ENCODE results near the gene ZKSCAN3.
"Not testable (repeated sequence)": the region's sequence is repeated elsewhere in the genome, so short reads cannot be mapped to it uniquely, and the experiment has no call there.

Gene ZKSCAN3

GRCh38 chr6:28377879-28378278 is 28.1 kb downstream of the ZKSCAN3 start:
- no peak for TF ChIP-seq ZNF274 (IDR thresholded peaks at IDR 0.05; ENCODE audit: low read depth, low read length)
- no peak overlapping the region for H3K4me3 ChIP-seq (ENCODE audit: low read length)

- no peak for TF ChIP-seq ZNF274 (IDR thresholded peaks at IDR 0.05; ENCODE audit: low read depth, low read length)
- H3K4me3 ChIP-seq (ENCODE audit: low read length), result no peak overlapping the region
Observed at GRCh38 chr6:28378644-28379043, 28.9 kb downstream of the ZKSCAN3 start.

- no peak overlapping the region for H3K4me3 ChIP-seq (ENCODE audit: low read length)
- no peak for TF ChIP-seq ZNF274 (IDR thresholded peaks at IDR 0.05; ENCODE audit: low read depth, low read length)
Observed at GRCh38 chr6:28380381-28380780, 30.6 kb downstream of the ZKSCAN3 start.

GRCh38 chr6:28383235-28384142 is 33.7 kb downstream of the ZKSCAN3 start:
- peak overlapping the region; percentile 60; the same call in 1 of the 2 replicates for H3K4me3 ChIP-seq (ENCODE audit: low read length)
- no peak for TF ChIP-seq ZNF274 (IDR thresholded peaks at IDR 0.05; ENCODE audit: low read depth, low read length)

- H3K4me3 ChIP-seq (ENCODE audit: low read length), result no peak overlapping the region
- no peak for TF ChIP-seq ZNF274 (IDR thresholded peaks at IDR 0.05; ENCODE audit: low read depth, low read length)
Observed at GRCh38 chr6:28384143-28384533, 34.4 kb downstream of the ZKSCAN3 start.

- H3K4me3 ChIP-seq (ENCODE audit: low read length), result no peak overlapping the region
- no peak for TF ChIP-seq ZNF274 (IDR thresholded peaks at IDR 0.05; ENCODE audit: low read depth, low read length)
Observed at GRCh38 chr6:28390688-28391087, 40.9 kb downstream of the ZKSCAN3 start.

GRCh38 chr6:28393912-28394662 is 44.3 kb downstream of the ZKSCAN3 start:
- no peak overlapping the region for H3K4me3 ChIP-seq (ENCODE audit: low read length)
- no peak for TF ChIP-seq ZNF274 (IDR thresholded peaks at IDR 0.05; ENCODE audit: low read depth, low read length)

- no peak overlapping the region for H3K4me3 ChIP-seq (ENCODE audit: low read length)
- no peak for TF ChIP-seq ZNF274 (IDR thresholded peaks at IDR 0.05; ENCODE audit: low read depth, low read length)
Observed at GRCh38 chr6:28395918-28396317, 46.2 kb downstream of the ZKSCAN3 start.

GRCh38 chr6:28399350-28400121 is 49.8 kb downstream of the ZKSCAN3 start, which contains the start of gene ZSCAN12:
TSS of gene ZSCAN12 (minus strand) at chr6:28399747. CDS start at chr6:28398405, 1,342 bp downstream.
- peak within 1 kb of the TSS; percentile 83 for H3K4me3 ChIP-seq (ENCODE audit: low read length)
- TF ChIP-seq ZNF274 (IDR thresholded peaks at IDR 0.05; ENCODE audit: low read depth, low read length), result no peak

- TF ChIP-seq ZNF274 (IDR thresholded peaks at IDR 0.05; ENCODE audit: low read depth, low read length), result no peak
- H3K4me3 ChIP-seq (ENCODE audit: low read length), result peak overlapping the region; percentile 83
Observed at GRCh38 chr6:28400122-28400451, 50.3 kb downstream of the ZKSCAN3 start.

GRCh38 chr6:28401172-28401571 is 51.4 kb downstream of the ZKSCAN3 start:
- no peak for TF ChIP-seq ZNF274 (IDR thresholded peaks at IDR 0.05; ENCODE audit: low read depth, low read length)
- no peak overlapping the region for H3K4me3 ChIP-seq (ENCODE audit: low read length)

GRCh38 chr6:28402197-28402596 is 52.5 kb downstream of the ZKSCAN3 start:
- no peak for TF ChIP-seq ZNF274 (IDR thresholded peaks at IDR 0.05; ENCODE audit: low read depth, low read length)
- H3K4me3 ChIP-seq (ENCODE audit: low read length), result no peak overlapping the region

- H3K4me3 ChIP-seq (ENCODE audit: low read length), result not testable (repeated sequence)
Observed at GRCh38 chr6:28403923-28404322, 54.2 kb downstream of the ZKSCAN3 start.

GRCh38 chr6:28407401-28407800 is 57.7 kb downstream of the ZKSCAN3 start:
- no peak for TF ChIP-seq ZNF274 (IDR thresholded peaks at IDR 0.05; ENCODE audit: low read depth, low read length)
- H3K4me3 ChIP-seq (ENCODE audit: low read length), result no peak overlapping the region
